ENCODE data around the gene GPR183.

- TF ChIP-seq POLR2A (IDR thresholded peaks at IDR 0.05): no peak
- TF ChIP-seq, protein P1, sequence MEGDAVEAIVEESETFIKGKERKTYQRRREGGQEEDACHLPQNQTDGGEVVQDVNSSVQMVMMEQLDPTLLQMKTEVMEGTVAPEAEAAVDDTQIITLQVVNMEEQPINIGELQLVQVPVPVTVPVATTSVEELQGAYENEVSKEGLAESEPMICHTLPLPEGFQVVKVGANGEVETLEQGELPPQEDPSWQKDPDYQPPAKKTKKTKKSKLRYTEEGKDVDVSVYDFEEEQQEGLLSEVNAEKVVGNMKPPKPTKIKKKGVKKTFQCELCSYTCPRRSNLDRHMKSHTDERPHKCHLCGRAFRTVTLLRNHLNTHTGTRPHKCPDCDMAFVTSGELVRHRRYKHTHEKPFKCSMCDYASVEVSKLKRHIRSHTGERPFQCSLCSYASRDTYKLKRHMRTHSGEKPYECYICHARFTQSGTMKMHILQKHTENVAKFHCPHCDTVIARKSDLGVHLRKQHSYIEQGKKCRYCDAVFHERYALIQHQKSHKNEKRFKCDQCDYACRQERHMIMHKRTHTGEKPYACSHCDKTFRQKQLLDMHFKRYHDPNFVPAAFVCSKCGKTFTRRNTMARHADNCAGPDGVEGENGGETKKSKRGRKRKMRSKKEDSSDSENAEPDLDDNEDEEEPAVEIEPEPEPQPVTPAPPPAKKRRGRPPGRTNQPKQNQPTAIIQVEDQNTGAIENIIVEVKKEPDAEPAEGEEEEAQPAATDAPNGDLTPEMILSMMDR (IDR thresholded peaks at IDR 0.05): no peak
Observed at GRCh38 chr13:99273128-99273527, 34.1 kb downstream of the GPR183 start.

Data from adrenal gland (tissue), 5 donors.